Natural killer cell (primary cell): ENCODE results near the gene P2RX1. TPM values are rescaled to one million over a fixed set of nuclear protein-coding genes. Genes with fewer than 3 reads are reported as not detected.
A peak's percentile ranks its signal among the peaks of the same experiment; 100 is the strongest.

Experiments
- ATAC-seq, 3 donors: fragments of 150-1000 bp in 2 of 3; fragments of 200-7000 bp in 1 of 3; cut with Tn5 transposase; 1 replicate in 1 of 3; 2 replicates in 2 of 3; pipeline ENCODE4 v1.10.0; 2021; ENCODE audit warnings: mild to moderate bottlenecking in 2 of 3, moderate library complexity in 2 of 3
- DNase-seq, 2 donors: peaks; one replicate each; pipeline versions ENCODE4 v3.0.0 to v3.0.0-alpha.2; 2013 to 2021; ENCODE audit warnings: mixed read lengths in 1 of 2
- H3K27ac ChIP-seq: one replicate; pipeline ENCODE4 v1.5.1; 2013; ENCODE audit warnings: mild to moderate bottlenecking, low read length
- H3K27me3 ChIP-seq: one replicate; pipeline ENCODE4 v1.6.1; 2013; ENCODE audit warnings: low read length; ENCODE audit not compliant: control insufficient read depth, insufficient read depth
- H3K36me3 ChIP-seq: one replicate; pipeline ENCODE4 v1.6.1; 2013; ENCODE audit warnings: low read length; ENCODE audit not compliant: control insufficient read depth, insufficient read depth
- H3K4me1 ChIP-seq: one replicate; pipeline ENCODE4 v1.6.1; 2013; ENCODE audit warnings: low read length; ENCODE audit not compliant: control insufficient read depth, insufficient read depth
- H3K4me3 ChIP-seq: one replicate; pipeline ENCODE4 v1.5.1; 2013; ENCODE audit warnings: low read length
- H3K9me3 ChIP-seq: one replicate; pipeline ENCODE4 v1.6.1; 2013; ENCODE audit warnings: low read length; ENCODE audit not compliant: control insufficient read depth, insufficient read depth
- H3K27ac Mint-ChIP-seq, 2 donors: one replicate each; pipeline ENCODE4 v1.8.0; 2022; ENCODE audit warnings: mild to moderate bottlenecking in 2 of 2, mixed read lengths in 2 of 2, moderate library complexity in 1 of 2
- H3K27me3 Mint-ChIP-seq, 2 donors: one replicate each; pipeline ENCODE4 v1.8.0; 2022; ENCODE audit warnings: low read depth in 2 of 2, mixed read lengths in 2 of 2
- H3K36me3 Mint-ChIP-seq: one replicate; pipeline ENCODE4 v1.8.0; 2022; ENCODE audit warnings: mixed read lengths
- H3K4me1 Mint-ChIP-seq, 2 donors: one replicate each; pipeline ENCODE4 v1.8.0; 2022; ENCODE audit warnings: mixed read lengths in 2 of 2
- H3K4me3 Mint-ChIP-seq: one replicate; pipeline ENCODE4 v1.8.0; 2022; ENCODE audit warnings: mild to moderate bottlenecking, moderate library complexity, mixed read lengths
- H3K9me3 Mint-ChIP-seq, 2 donors: one replicate each; pipeline ENCODE4 v1.8.0; 2022; ENCODE audit warnings: mixed read lengths in 2 of 2
- CTCF ChIP-seq: fragments of 200-600 bp; IDR thresholded peaks from one replicate; pipeline ENCODE4 v1.8.0; 2022; ENCODE audit warnings: antibody characterized with exemption
- WGBS: methylation state at CpG from one replicate; pipeline ENCODE4 v1.1.7; 2013; ENCODE audit warnings: missing lambda C conversion rate; ENCODE audit not compliant: insufficient coverage; 5-methylcytosine and 5-hydroxymethylcytosine counted together
- intact Hi-C: fragments of 100-400 bp; cut with micrococcal nuclease; formaldehyde crosslinking; loops from one replicate; pipeline ENCODE4 v1.14.2; 2022
- total RNA-seq, 4 donors: library from RNA; stranded (reverse); fragments of 120-200 nt in 1 of 4; gene quantifications; one replicate each; pipeline versions ENCODE4 v1.2.3 to v1.2.4, GENCODE V29; 2013 to 2022

The P2RX1 gene
- total RNA-seq, 3 donors from 2014 or later (not counting 1 experiment from before 2014, with no cell fraction given): 2.3 to 15.3 (median 13.4) TPM

- H3K9me3 ChIP-seq: no peaks in the 10 kb centered on the region
- Mint-ChIP-seq H3K27me3 (peaks cover 0 to 13% of the 10 kb centered on the region in 2 donors), H3K9me3 (no peaks in the 10 kb centered on the region), H3K27ac (peak overlapping the region; percentile 23 to 59), H3K4me1 (peaks cover 33 to 44% of the 10 kb centered on the region in 2 donors), H3K36me3 (no peaks in the 10 kb centered on the region), H3K4me3 (peak overlapping the region; percentile 47)
- H3K4me1 ChIP-seq: peaks cover 66% of the 10 kb centered on the region
- no peaks in the 10 kb centered on the region for H3K27me3 ChIP-seq
- peak overlapping the region; percentile 92 for H3K27ac ChIP-seq
- peak; percentile 98 for TF ChIP-seq CTCF
- 27% methylated on average over 17 of the region's 17 CpGs for WGBS
- peak overlapping the region; percentile 7 for H3K4me3 ChIP-seq
- intact Hi-C loops: loop anchor here (1.0 to 5.0 kb wide), 2 partner anchors 51 to 91 kb away; no protein-coding TSS in a partner anchor
- no peaks in the 10 kb centered on the region for H3K36me3 ChIP-seq
- ATAC-seq (peak; percentile 59 to 85 (median 70)), DNase-seq (peak; percentile 81 to 89)
Observed at GRCh38 chr17:3913531-3914311, 2.5 kb downstream of the P2RX1 start.

GRCh38 chr17:3912827-3913226 lies 3.4 kb downstream of the P2RX1 start:
- no peak overlapping the region for H3K27ac Mint-ChIP-seq
- no peaks in the 10 kb centered on the region for H3K9me3 Mint-ChIP-seq
- no peak overlapping the region for H3K4me3 ChIP-seq
- H3K27me3 ChIP-seq: no peaks in the 10 kb centered on the region
- H3K4me1 Mint-ChIP-seq: peaks cover 33 to 44% of the 10 kb centered on the region in 2 donors
- 91% methylated on average over 2 of the region's 2 CpGs for WGBS
- intact Hi-C loops: loop anchor here (5.0 kb wide), 1 partner anchor 51 kb away; no protein-coding TSS in a partner anchor
- H3K9me3 ChIP-seq: no peaks in the 10 kb centered on the region
- H3K27ac ChIP-seq: no peak overlapping the region
- no peak overlapping the region for H3K4me3 Mint-ChIP-seq
- H3K27me3 Mint-ChIP-seq: peaks cover 0 to 13% of the 10 kb centered on the region in 2 donors
- DNase-seq: no peak
- peaks cover 66% of the 10 kb centered on the region for H3K4me1 ChIP-seq
- ATAC-seq: no peak
- no peak for TF ChIP-seq CTCF
- H3K36me3 ChIP-seq: no peaks in the 10 kb centered on the region
- no peaks in the 10 kb centered on the region for H3K36me3 Mint-ChIP-seq

- Mint-ChIP-seq H3K27ac (peak overlapping the region; percentile 75 to 79), H3K27me3 (peaks cover 0 to 13% of the 10 kb centered on the region in 2 donors), H3K36me3 (no peaks in the 10 kb centered on the region), H3K4me3 (peak overlapping the region; percentile 74), H3K9me3 (no peaks in the 10 kb centered on the region), H3K4me1 (peaks cover 33 to 36% of the 10 kb centered on the region in 2 donors)
- TF ChIP-seq CTCF: no peak
- ATAC-seq (peak; percentile 25 to 84 (median 81)), DNase-seq (peak in 1 of 2 donors; percentile 95)
- intact Hi-C loops: loop anchor here (5.0 kb wide), 1 partner anchor 49 kb away; no protein-coding TSS in a partner anchor
- peak overlapping the region; percentile 83 for H3K27ac ChIP-seq
- no peak overlapping the region for H3K4me3 ChIP-seq
- WGBS: 32% methylated on average over 30 of the region's 30 CpGs
- H3K27me3 ChIP-seq: no peaks in the 10 kb centered on the region
- no peaks in the 10 kb centered on the region for H3K9me3 ChIP-seq
- H3K4me1 ChIP-seq: peaks cover 53% of the 10 kb centered on the region
- no peaks in the 10 kb centered on the region for H3K36me3 ChIP-seq
Observed at GRCh38 chr17:3911271-3912053, 4.8 kb downstream of the P2RX1 start.
